ENCODE data around the gene ABCG5.

DNA sequence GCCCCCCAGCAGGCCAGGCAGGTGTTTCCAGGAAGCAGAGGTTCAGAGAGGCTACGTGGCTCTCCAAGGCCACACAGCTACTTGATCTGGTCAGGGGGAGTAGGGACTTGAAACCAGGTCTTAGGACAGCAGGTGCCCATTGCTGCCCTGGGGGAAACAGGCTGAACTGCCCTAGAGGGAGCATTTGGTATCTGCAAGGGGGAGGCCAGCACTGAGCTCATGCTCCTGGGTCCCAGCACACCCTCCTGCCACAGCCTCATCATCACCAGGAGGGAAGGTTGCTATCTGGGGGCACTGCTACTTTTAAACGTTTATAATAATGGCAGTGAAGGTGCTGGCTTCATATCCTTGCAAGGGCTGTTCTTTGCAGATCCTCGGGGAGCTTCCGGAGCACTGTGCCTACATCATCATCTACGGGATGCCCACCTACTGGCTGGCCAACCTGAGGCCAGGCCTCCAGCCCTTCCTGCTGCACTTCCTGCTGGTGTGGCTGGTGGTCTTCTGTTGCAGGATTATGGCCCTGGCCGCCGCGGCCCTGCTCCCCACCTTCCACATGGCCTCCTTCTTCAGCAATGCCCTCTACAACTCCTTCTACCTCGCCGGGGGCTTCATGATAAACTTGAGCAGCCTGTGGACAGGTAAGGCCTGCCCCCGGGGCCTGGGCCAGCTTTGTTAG is 36.3 kb upstream of the ABCG5 start:
- TF ChIP-seq CTCF (IDR thresholded peaks at IDR 0.05; ENCODE audit: insufficient read depth, low read length, poor library complexity, severe bottlenecking) (no peak), EZH2phosphoT487 (conservative IDR thresholded peaks at IDR 0.05; ENCODE audit: low read length) (no peak)
